Activated naive CD4-positive, alpha-beta T cell treated with anti-CD3 and anti-CD28 coated beads, Interleukin-2, amount 10 ng/mL, durations not matched to agents 7 days and 5 days (primary cell): ENCODE measurements around the gene UQCC2.

Experiments used
- CTCF ChIA-PET: fragments of 350-600 bp; sonication (Branson Sonifier 250); formaldehyde crosslinking; loops from one replicate; lab custom pipeline; 2021; ENCODE audit warnings: antibody characterized with exemption; lab: Charles Lee
- DNase-seq: peaks from one replicate; pipeline ENCODE4 v3.0.0-alpha.2; 2020
- H3K27ac Mint-ChIP-seq: one replicate; pipeline ENCODE4 v1.8.0; 2021; ENCODE audit warnings: mild to moderate bottlenecking, moderate library complexity, mixed read lengths
- H3K27me3 Mint-ChIP-seq: one replicate; pipeline ENCODE4 v1.8.0; 2021; ENCODE audit warnings: mild to moderate bottlenecking, mixed read lengths
- H3K36me3 Mint-ChIP-seq: one replicate; pipeline ENCODE4 v1.8.0; 2021; ENCODE audit warnings: mixed read lengths
- H3K4me1 Mint-ChIP-seq: one replicate; pipeline ENCODE4 v1.8.0; 2021; ENCODE audit warnings: mixed read lengths
- H3K4me3 Mint-ChIP-seq: one replicate; pipeline ENCODE4 v1.8.0; 2021; ENCODE audit warnings: mild to moderate bottlenecking, moderate library complexity, mixed read lengths
- H3K9me3 Mint-ChIP-seq: one replicate; pipeline ENCODE4 v1.8.0; 2021; ENCODE audit warnings: mixed read lengths

The UQCC2 gene

DNA sequence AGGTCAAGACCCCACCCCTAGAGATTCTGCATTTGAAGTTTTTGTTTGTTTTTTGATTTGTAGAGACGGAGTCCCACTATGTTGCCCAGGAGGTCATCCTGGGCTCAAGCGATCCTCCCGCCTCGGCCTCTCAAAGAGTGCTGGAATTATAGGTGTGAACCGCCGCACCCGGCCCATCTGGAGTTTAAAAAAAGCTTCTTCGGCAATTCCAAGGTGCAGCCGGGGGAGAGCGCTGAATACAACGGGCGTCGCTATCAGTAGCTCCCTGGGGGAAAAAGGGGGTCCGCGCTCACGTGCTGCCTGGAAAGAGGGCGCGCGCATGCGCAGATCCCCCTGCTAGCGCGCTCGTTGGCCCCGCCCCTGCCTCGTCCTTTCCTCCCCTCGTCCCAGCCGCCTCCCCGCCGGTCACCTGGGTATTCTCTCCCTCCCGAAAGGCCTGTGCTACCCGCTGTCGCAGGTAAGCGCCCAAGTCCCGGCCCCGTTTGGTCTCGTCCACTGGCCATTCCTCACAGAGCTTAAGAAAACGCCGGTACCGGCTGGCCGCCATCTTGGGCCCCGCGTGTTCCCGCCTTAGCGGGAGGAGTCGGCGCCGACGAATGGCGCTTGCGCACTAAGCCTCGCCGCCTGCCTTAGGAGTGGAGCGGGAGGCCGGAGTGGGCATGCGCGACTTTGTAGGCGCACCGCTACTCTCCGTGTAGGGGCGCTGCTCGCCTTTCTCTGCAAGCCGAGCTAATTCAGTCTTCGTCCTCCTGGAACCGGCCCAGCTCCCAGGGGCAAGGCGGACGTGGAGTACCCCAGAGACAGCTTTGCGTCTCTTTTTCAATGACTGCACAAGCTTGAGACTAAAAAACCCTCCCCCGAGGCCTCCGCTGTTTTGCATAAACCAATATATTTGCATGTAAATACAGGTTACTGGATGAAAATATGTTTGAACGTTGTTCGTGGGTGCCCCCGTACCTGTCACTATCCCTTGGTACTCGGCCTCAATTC, at the start of gene UQCC2:
UQCC2 (minus strand) TSS at position 561 of the 990 bp plus-strand sequence; CDS start at position 547, 14 bp downstream.
- Mint-ChIP-seq H3K27ac (peak within 1 kb of the TSS; percentile 95), H3K27me3 (peaks cover 14% of the 10 kb centered on the region), H3K4me1 (peaks cover 49% of the 10 kb centered on the region), H3K4me3 (peak within 1 kb of the TSS; percentile 95), H3K9me3 (no peaks in the 10 kb centered on the region), H3K36me3 (peaks cover 29% of the 10 kb centered on the region)
- peak; percentile 98 for DNase-seq
- CTCF ChIA-PET: interaction anchor here (0.8 to 2.3 kb wide), 24 partner anchors 11 to 316 kb away, joined by 3 to 28 read pairs (median 4); partner anchors contain the start of gene IP6K3

DNA sequence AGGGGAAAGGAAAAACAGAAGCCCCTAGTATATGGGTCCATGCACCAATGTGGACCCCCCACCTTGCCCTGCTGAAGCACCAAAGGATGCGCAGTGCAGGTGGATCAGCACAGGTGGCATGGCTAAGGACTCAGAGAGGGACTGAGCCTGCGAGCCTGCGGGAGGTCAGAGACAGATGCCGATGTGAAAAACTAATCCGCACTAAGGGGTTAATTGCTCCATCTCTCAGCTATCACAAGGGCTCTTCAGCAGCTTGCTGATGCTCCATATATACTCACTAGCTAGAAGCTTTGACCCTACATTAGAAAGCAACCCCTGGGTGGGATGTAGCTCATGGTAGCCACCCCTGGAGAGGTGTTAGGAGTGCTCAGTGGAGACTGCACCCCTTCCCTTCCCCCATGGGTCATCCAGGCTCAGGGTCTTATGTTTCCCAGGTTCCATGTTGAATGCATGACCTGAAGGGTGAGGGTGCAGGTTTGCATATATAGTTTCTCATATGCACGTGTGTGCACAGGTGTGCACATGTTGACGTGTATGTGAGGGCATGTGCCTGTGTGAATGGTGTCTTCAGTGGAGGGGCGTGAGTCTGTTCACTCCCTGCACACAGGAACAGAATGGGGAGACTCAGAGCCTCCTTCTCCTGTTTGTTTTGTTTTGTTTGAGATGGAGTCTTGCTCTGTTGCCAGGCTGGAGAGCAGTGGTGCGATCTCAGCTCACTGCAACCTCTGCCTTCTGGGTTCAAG, 48.6 kb upstream of the UQCC2 start:
- no peak overlapping the region for H3K27ac Mint-ChIP-seq
- H3K4me3 Mint-ChIP-seq: no peak overlapping the region
- H3K36me3 Mint-ChIP-seq: no peaks in the 10 kb centered on the region
- H3K27me3 Mint-ChIP-seq: peaks cover 38% of the 10 kb centered on the region
- no peaks in the 10 kb centered on the region for H3K9me3 Mint-ChIP-seq
- CTCF ChIA-PET: interaction anchor here (0.7 to 16.2 kb wide), 5 partner anchors 10 to 267 kb away, joined by 3 to 144 read pairs (median 4); partner anchors contain the start of genes IP6K3 and UQCC2
- DNase-seq: no peak
- no peaks in the 10 kb centered on the region for H3K4me1 Mint-ChIP-seq

DNA sequence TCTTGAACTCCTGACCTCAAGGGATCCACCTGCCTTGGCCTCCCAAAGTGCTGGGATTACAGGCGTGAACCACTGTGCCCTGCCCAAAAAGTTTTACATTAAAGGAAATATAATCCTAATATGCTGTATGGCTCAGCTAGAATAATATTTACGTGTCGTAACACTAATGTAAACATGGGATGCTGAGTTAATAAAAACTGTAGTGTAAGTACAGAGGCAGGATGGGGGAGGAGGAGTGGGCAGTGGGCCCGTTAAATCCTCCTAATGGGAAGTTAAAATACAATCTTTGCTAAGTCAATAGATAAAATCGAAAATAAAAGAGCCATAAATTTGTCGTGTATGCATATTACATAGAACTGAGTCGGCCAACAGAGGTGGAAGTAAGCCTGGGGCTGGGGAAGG, 47.3 kb upstream of the UQCC2 start:
- no peaks in the 10 kb centered on the region for H3K36me3 Mint-ChIP-seq
- CTCF ChIA-PET: interaction anchor here (0.8 to 1.6 kb wide), 2 partner anchors 12 to 15 kb away, joined by 3 to 4 read pairs; no protein-coding TSS in a partner anchor

DNA sequence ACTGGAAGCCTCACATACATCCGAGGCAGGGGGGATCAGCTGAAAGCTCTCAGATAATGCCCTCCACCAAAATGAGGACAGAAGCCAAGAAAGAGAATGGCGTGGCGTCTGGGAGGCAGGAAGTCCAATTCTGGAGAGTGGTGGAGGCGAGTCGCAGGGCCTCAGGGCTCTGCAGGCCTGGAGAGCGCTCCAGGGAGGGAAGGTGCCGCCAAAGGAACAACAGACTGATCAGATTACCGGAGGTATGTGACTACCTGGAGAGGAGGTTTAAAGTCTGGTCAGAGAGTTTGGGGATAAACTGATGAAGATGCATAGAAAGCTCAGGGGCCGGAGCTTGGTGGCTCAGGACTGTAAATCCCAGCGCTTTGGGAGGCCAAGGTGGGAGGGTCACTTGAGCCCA, 46.4 kb upstream of the UQCC2 start:
- CTCF ChIA-PET: interaction anchor here (0.8 to 15.6 kb wide), 4 partner anchors 9 to 47 kb away, joined by 3 to 144 read pairs (median 4); partner anchors contain the start of gene UQCC2
- H3K27me3 Mint-ChIP-seq: peaks cover 27% of the 10 kb centered on the region

More for the DNA sequence above, 47.3 kb upstream of the UQCC2 start:
- no peak for DNase-seq
- H3K4me1 Mint-ChIP-seq: no peaks in the 10 kb centered on the region
- H3K27me3 Mint-ChIP-seq: peaks cover 31% of the 10 kb centered on the region
- no peak overlapping the region for H3K4me3 Mint-ChIP-seq
- H3K9me3 Mint-ChIP-seq: no peaks in the 10 kb centered on the region
- no peak overlapping the region for H3K27ac Mint-ChIP-seq

DNA sequence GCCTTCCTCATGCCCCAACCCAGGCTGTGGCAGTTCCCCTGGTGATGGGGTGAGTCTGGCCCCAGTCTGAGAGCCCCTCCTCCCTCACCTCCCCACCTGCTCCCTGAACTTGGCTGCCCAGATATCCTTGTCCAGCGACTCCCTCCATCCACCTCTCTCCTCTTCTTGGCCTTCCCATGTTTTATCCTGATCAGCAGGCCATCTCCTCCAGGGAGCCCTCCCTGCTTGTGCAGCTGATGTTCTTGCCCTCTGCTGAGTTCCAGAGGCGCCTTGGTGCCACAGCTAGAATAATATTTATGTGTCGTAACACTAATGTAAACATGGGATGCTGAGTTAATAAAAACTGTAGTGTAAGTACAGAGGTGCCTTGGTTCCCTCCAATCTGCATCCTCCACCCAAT, 45.6 kb upstream of the UQCC2 start:
- Mint-ChIP-seq H3K36me3 (no peaks in the 10 kb centered on the region), H3K4me3 (no peak overlapping the region), H3K27ac (no peak overlapping the region), H3K27me3 (peaks cover 25% of the 10 kb centered on the region), H3K4me1 (no peaks in the 10 kb centered on the region), H3K9me3 (no peaks in the 10 kb centered on the region)
- CTCF ChIA-PET: interaction anchor here (1.2 to 15.6 kb wide), 2 partner anchors 10 to 46 kb away, joined by 3 to 144 read pairs; partner anchors contain the start of gene UQCC2
- DNase-seq: no peak

More for the DNA sequence above, 46.4 kb upstream of the UQCC2 start:
- no peak overlapping the region for H3K4me3 Mint-ChIP-seq
- DNase-seq: no peak
- H3K4me1 Mint-ChIP-seq: no peaks in the 10 kb centered on the region
- no peak overlapping the region for H3K27ac Mint-ChIP-seq
- H3K36me3 Mint-ChIP-seq: no peaks in the 10 kb centered on the region
- no peaks in the 10 kb centered on the region for H3K9me3 Mint-ChIP-seq

DNA sequence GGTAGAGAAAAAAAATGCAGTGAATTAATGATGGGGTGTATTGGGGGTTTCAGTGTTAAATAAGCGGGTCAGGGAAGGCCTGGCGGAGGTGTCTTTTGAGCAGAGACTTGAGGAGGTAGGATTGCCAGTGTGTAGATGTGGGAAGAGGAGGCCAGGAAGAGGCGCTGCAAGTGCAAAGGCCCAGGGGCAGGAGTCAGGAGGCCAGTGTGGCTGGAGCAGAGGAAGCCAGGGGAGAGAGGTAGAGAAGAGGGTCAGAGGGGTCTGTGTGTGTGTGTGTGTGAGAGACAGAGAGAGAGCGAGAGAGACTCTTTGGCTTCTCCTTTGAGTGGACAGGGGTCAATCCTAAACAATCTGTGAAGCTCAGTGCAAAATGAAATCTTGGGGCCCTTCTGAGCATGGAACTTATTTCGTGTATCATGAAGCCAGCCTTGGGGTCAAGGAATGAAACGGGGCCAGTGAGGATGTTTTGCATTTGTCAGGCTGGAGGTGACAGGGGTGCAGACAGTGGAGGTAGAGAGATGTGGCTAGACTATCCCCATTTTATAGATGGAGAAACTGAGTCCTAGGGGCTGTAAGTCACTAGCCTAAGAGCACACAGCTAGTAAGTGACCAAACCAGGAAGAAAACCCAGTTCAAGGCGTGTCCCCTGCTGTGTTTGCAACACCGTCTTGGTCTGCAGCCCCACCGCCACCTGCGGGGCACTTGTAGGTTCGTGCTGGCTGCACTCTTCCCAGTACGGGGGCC, 44.9 kb upstream of the UQCC2 start:
- Mint-ChIP-seq H3K4me3 (no peak overlapping the region), H3K27me3 (peaks cover 24% of the 10 kb centered on the region), H3K36me3 (no peaks in the 10 kb centered on the region), H3K27ac (no peak overlapping the region), H3K9me3 (no peaks in the 10 kb centered on the region), H3K4me1 (no peaks in the 10 kb centered on the region)
- DNase-seq: no peak
- CTCF ChIA-PET: interaction anchor here (15.6 kb wide), 1 partner anchor 11 kb away, joined by 144 read pairs; no protein-coding TSS in a partner anchor

DNA sequence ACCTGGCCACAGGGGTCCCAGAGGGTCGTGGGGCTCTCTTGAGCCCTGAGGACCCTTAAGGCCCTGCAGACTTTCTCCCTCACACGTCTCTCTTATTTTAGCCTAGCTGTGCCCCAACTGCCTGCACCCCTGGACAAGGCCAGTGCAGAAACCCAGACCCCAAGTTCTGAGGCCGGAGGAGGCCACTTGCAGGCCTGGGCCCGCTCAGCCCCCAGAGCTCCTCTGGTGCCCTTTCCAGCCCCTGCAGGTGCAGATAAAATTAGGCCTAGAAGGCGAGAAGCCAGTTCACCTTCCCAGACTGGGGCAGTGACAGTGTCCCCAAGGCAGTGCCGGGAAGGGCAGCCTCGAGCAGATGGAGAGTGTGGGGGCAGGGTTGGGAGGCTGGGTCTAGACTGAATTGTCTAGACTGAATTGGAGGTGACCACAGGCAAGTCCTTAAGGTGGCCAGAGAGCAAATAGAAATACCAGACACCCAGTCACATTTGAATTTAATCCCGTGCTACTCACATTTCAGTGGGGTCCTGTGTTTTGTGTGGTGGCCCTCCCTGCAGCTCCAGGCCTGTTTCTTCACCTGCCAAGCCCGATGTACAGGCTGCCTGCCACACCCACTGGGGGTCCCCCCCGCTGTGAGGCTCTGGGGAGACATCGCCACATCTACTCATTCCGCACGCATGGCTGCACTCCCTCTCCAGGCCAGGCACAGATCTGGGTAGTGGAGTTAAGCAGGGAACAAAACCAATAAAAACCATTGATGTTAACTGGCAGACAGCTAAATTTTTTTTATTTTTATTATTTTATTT, 43.8 kb upstream of the UQCC2 start:
- CTCF ChIA-PET: interaction anchor here (0.6 to 15.6 kb wide), 2 partner anchors 11 to 12 kb away, joined by 3 to 144 read pairs; no protein-coding TSS in a partner anchor
- no peak overlapping the region for H3K4me3 Mint-ChIP-seq
- no peaks in the 10 kb centered on the region for H3K36me3 Mint-ChIP-seq
- DNase-seq: no peak
- H3K27me3 Mint-ChIP-seq: peaks cover 14% of the 10 kb centered on the region
- H3K9me3 Mint-ChIP-seq: no peaks in the 10 kb centered on the region
- H3K4me1 Mint-ChIP-seq: no peaks in the 10 kb centered on the region
- no peak overlapping the region for H3K27ac Mint-ChIP-seq

DNA sequence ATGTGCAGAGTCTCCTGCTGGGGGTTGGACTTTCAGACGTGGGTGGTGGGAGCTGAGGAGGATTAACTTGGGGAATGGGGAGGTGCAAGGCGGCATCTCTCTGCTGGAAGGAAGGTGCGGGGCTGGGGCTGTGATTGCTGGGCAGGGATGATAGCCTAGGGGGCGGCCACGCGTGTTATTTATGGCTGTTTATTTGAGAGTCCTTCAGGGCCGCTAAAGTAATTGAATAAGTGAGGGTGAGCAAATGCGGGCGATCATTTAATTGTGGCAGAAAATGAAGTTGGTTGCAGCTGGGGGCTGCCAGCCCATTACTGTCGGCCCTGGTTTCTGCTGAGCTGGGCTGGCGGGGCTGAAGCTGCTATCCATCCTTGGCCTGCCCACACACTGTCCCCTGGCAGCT, 42.7 kb upstream of the UQCC2 start:
- CTCF ChIA-PET: interaction anchor here (0.6 to 15.6 kb wide), 2 partner anchors 10 to 13 kb away, joined by 3 to 144 read pairs; no protein-coding TSS in a partner anchor
- Mint-ChIP-seq H3K36me3 (no peaks in the 10 kb centered on the region), H3K4me1 (no peaks in the 10 kb centered on the region)

DNA sequence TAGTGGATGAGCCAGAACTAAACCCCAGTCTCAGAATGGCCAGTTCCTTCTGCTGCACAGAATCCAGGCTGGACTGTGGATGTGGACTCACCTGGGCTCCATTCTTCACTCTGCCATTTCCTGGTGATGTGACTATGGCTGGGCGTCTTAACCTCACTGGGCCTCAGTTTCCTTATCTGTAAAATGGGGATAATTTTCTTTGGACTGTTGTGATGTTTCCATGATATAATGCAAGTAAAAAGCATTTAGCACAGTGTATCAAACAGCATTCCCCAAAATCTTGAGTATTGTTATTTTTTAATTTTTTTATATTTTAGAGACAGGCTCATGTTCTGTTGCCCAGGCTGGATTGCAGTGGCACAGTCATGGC, 41.1 kb upstream of the UQCC2 start:
- H3K36me3 Mint-ChIP-seq: no peaks in the 10 kb centered on the region
- H3K4me1 Mint-ChIP-seq: no peaks in the 10 kb centered on the region
- no peak for DNase-seq
- no peaks in the 10 kb centered on the region for H3K9me3 Mint-ChIP-seq
- H3K27ac Mint-ChIP-seq: no peak overlapping the region
- H3K4me3 Mint-ChIP-seq: no peak overlapping the region
- H3K27me3 Mint-ChIP-seq: peaks cover 17% of the 10 kb centered on the region
- CTCF ChIA-PET: interaction anchor here (0.8 to 15.6 kb wide), 2 partner anchors 9 to 15 kb away, joined by 3 to 144 read pairs; no protein-coding TSS in a partner anchor

More for the DNA sequence above, 42.7 kb upstream of the UQCC2 start:
- H3K27ac Mint-ChIP-seq: no peak overlapping the region
- H3K9me3 Mint-ChIP-seq: no peaks in the 10 kb centered on the region
- no peak overlapping the region for H3K4me3 Mint-ChIP-seq
- H3K27me3 Mint-ChIP-seq: peaks cover 10% of the 10 kb centered on the region
- no peak for DNase-seq

DNA sequence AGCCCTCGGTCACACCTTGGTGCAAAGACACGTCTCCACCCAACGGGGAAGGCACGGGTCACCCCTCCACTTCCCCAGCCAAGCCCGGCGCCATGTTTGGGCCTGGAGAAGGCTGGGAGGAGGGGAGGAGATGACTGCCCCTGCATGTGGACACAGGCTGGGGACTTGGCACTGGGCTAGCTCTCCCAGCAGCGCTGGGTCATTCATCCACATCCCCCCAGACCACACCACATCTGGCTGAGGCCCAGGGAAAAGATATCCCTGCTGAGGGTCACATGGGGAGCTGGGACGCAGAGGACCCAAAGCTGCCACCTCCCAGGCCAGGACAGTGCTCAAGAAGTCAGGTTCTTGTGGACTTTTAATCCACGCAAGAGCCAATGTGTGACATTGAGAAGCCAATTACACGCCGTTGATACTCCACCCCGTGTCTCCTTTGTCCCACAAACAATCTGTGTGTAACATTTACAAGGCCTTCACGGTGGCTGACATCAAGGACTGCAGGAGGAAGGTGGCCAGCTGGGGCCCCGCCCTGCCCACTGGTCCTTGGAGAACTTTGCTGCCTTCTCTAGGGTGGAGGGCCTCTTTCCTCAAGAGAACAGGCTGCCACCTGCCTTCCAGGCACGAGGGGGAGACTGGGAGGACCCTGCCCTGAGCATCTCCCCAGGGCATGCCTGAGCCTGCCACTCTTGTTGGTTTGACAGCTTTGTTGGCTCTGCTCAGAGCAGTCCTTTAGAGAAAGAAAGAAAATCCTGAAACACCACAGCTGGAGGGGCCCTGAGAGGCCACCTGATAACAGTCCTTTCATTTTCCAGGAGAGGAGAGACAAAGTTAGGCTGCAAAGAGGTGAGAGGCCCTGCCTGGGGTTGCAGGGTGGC, 40.5 kb upstream of the UQCC2 start:
- no peak overlapping the region for H3K27ac Mint-ChIP-seq
- no peaks in the 10 kb centered on the region for H3K9me3 Mint-ChIP-seq
- CTCF ChIA-PET: interaction anchor here (15.6 kb wide), 1 partner anchor 15 kb away, joined by 144 read pairs; no protein-coding TSS in a partner anchor
- no peaks in the 10 kb centered on the region for H3K36me3 Mint-ChIP-seq
- H3K27me3 Mint-ChIP-seq: peaks cover 22% of the 10 kb centered on the region
- H3K4me1 Mint-ChIP-seq: no peaks in the 10 kb centered on the region
- H3K4me3 Mint-ChIP-seq: no peak overlapping the region
- no peak for DNase-seq

DNA sequence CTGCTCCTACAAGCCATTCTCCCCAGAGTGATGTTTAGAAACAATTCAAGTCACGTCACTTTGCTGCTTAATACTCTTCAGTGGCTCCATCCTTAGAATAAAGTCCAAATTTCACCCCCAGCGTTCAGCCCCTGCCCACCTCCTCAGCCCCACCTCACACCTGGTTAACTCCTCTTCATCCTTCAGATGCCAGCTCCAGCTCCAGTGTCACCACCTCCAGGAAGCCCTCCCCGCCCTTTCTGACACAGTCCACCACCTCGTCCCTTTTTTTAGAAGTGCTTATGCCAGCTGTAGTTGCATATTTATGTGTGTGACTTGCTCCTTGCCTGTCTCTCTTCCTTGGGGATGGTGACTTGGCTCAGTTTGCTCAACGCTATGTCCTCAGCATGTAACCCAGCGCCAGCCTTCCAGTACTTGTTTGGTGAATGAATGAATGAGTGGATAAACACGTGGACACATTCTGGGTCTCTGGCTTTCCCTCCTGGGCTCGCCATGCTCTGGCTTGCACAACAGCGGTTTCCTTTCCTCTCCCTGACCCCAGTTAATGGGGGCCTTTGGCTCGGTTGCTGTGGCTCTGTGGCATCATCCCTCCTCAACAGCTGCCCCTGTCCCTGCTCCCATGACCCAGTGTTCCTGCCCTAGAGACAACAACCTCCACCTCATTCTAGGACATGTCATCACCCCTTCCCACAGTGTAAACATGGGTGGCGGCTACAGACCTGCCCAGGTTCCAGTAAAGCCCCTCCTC, 38.9 kb upstream of the UQCC2 start:
- DNase-seq: no peak
- Mint-ChIP-seq H3K27ac (no peak overlapping the region), H3K9me3 (no peaks in the 10 kb centered on the region), H3K4me1 (no peaks in the 10 kb centered on the region), H3K27me3 (peaks cover 34% of the 10 kb centered on the region), H3K4me3 (no peak overlapping the region), H3K36me3 (no peaks in the 10 kb centered on the region)
- CTCF ChIA-PET: interaction anchor here (15.6 kb wide), 1 partner anchor 17 kb away, joined by 144 read pairs; no protein-coding TSS in a partner anchor
